GM10248 (cell line): ENCODE results near the gene LCAT.
"Not testable (repeated sequence)": the region's sequence is repeated elsewhere in the genome, so short reads cannot be mapped to it uniquely, and the experiment has no call there.

Experiments
- CTCF ChIA-PET: fragments of 300-600 bp; sonication (Branson Sonifier 250); formaldehyde crosslinking; extraction: SDS; loops from one replicate; lab custom pipeline; 2021; ENCODE audit warnings: antibody characterized with exemption; lab: Yijun Ruan, JAX
- POLR2A ChIA-PET: fragments of 350-650 bp; sonication (Branson Sonifier 250); formaldehyde crosslinking; extraction: SDS; loops from one replicate; lab custom pipeline; 2020; ENCODE audit warnings: antibody characterized with exemption; lab: Yijun Ruan, JAX
- DNase-seq: peaks from one replicate; pipeline ENCODE4 v3.0.0; 2012; ENCODE audit errors: extremely low spot score
- TF ChIP-seq, protein P1 (sequence below): IDR thresholded peaks from 2 replicates; pipeline ENCODE4 v1.5.1; 2012; ENCODE audit warnings: mild to moderate bottlenecking, low read depth; ENCODE audit errors: extremely low read depth, missing control alignments, control extremely low read depth

The LCAT gene

DNA sequence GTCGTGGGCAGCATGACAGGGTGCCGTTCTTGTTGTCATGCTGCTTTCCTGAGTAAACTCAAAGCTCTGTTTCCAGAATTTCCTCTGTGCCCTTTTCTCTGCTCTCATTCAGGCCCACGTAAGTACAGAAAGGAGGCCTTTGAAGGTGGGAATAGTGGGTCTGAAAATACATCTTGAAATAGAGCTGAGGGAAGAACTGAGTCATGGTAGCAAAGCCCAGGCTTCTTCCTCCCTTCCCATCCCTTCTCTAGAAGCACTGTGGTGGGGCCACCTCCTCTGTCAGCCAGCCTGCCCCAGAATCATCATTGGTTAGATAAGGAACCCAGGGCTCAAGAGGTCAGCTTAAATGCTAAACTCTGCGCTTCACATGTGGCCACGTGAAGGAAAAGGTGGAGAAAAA lies 21.7 kb downstream of the LCAT start:
- TF ChIP-seq, protein P1, sequence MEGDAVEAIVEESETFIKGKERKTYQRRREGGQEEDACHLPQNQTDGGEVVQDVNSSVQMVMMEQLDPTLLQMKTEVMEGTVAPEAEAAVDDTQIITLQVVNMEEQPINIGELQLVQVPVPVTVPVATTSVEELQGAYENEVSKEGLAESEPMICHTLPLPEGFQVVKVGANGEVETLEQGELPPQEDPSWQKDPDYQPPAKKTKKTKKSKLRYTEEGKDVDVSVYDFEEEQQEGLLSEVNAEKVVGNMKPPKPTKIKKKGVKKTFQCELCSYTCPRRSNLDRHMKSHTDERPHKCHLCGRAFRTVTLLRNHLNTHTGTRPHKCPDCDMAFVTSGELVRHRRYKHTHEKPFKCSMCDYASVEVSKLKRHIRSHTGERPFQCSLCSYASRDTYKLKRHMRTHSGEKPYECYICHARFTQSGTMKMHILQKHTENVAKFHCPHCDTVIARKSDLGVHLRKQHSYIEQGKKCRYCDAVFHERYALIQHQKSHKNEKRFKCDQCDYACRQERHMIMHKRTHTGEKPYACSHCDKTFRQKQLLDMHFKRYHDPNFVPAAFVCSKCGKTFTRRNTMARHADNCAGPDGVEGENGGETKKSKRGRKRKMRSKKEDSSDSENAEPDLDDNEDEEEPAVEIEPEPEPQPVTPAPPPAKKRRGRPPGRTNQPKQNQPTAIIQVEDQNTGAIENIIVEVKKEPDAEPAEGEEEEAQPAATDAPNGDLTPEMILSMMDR = no peak
- DNase-seq = no peak
- ChIA-PET CTCF (interaction anchor here (1.1 to 1.2 kb wide), 2 partner anchors 13 to 81 kb away, joined by 3 read pairs; no protein-coding TSS in a partner anchor), POLR2A (no interaction called here)

GRCh38 chr16:67919622-67920221 lies 24.2 kb downstream of the LCAT start:
- TF ChIP-seq, protein P1 = no peak
- POLR2A ChIA-PET = interaction anchor here (0.5 kb wide), 1 partner anchor 27 kb away, joined by 3 read pairs; the partner anchor contains the start of gene PSKH1
- CTCF ChIA-PET = interaction anchor here (0.6 to 3.2 kb wide), 13 partner anchors 9 to 247 kb away, joined by 3 to 14 read pairs (median 3); no protein-coding TSS in a partner anchor
- DNase-seq = no peak

- ChIA-PET CTCF (interaction anchor here (0.8 to 5.2 kb wide), 5 partner anchors 11 to 397 kb away, joined by 3 to 20 read pairs (median 5); no protein-coding TSS in a partner anchor), POLR2A (no interaction called here)
- no peak for DNase-seq
- TF ChIP-seq, protein P1 = no peak
Measured at GRCh38 chr16:67917852-67918236, 26.1 kb downstream of the LCAT start.

DNA sequence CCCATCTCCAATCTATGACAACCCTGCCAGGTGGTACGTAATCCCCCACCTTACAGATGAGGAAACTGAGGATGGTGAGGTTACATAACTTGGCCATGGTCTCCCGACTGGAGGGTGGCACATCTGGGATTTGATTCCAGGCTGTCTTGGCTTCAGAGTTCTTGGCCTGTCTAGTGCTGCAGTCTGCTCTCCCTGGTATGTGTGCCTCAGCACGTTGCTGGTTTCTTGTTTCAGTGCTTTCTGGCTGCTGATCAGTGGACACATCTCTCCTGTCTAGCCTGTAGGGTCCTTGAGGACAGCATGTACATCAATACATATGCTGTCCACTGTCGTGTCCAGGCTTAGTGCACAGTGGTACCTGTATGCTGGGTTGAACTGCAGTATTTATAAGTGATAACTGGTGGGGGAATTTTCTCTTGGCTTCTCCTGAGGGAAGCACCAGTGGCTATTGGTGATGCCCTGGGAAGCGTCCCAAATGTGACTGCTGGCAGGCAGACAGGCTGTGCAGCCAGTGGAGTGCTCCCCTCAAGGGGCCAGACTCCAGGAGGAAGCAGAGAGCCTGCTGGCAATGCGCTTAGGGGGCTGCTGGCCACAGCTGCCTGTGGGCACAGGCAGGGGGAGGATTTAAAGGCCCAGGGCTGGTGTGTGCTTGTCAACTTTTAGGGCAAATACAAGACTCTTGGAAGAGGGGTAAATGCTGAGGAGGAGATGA lies 26.6 kb downstream of the LCAT start:
- DNase-seq = no peak
- TF ChIP-seq, protein P1 = no peak
- POLR2A ChIA-PET = no interaction called here
- CTCF ChIA-PET = interaction anchor here (1.0 to 5.2 kb wide), 3 partner anchors 34 to 396 kb away, joined by 4 to 20 read pairs (median 5); no protein-coding TSS in a partner anchor

- POLR2A ChIA-PET = no interaction called here
- DNase-seq = no peak
- TF ChIP-seq, protein P1 = no peak
- CTCF ChIA-PET = interaction anchor here (0.6 to 5.2 kb wide), 4 partner anchors 12 to 100 kb away, joined by 3 to 20 read pairs (median 6); no protein-coding TSS in a partner anchor
Measured at GRCh38 chr16:67915831-67916723, 27.8 kb downstream of the LCAT start.

GRCh38 chr16:67915496-67915769 lies 28.5 kb downstream of the LCAT start:
- CTCF ChIA-PET = interaction anchor here (0.6 to 5.2 kb wide), 5 partner anchors 13 to 125 kb away, joined by 3 to 20 read pairs (median 5); no protein-coding TSS in a partner anchor
- POLR2A ChIA-PET, DNase-seq: not testable (repeated sequence)
